HL-60 (cell line): ENCODE results near the gene DDIT3.

Experiments used
- DNase-seq, 2 experiments: peaks; one replicate each; pipeline ENCODE4 v3.0.0-alpha.2; 2010 to 2020; ENCODE audit warnings: low read depth in 1 of 2, low spot score in 1 of 2
- H3K27ac ChIP-seq: fragments of 250-450 bp; sonication (Bioruptor Pico); replicated peaks from 2 replicates; pipeline ENCODE4 v1.5.1; 2020; ENCODE audit warnings: mild to moderate bottlenecking, moderate library complexity
- H3K27me3 ChIP-seq: fragments of 250-450 bp; sonication (Bioruptor Pico); 2 replicates; pipeline ENCODE4 v1.5.1; 2021; ENCODE audit warnings: mild to moderate bottlenecking, moderate library complexity; ENCODE audit not compliant: insufficient read depth, poor library complexity, severe bottlenecking
- H3K4me3 ChIP-seq: replicated peaks from 2 replicates; pipeline ENCODE4 v1.5.1; 2011; ENCODE audit warnings: mild to moderate bottlenecking, control low read depth, low read length; ENCODE audit not compliant: insufficient read depth
- CTCF ChIP-seq: IDR thresholded peaks from one replicate; pipeline ENCODE4 v1.5.1; 2011; ENCODE audit warnings: low read length, control low read depth, inconsistent platforms; ENCODE audit not compliant: insufficient read depth
- GABPA ChIP-seq: IDR thresholded peaks from 2 replicates; pipeline ENCODE4 v1.6.1; 2012; ENCODE audit warnings: low read depth
- POLR2AphosphoS5 ChIP-seq: IDR thresholded peaks from 2 replicates; pipeline ENCODE4 v1.6.1; 2012; ENCODE audit warnings: low read depth
- SPI1 ChIP-seq: IDR thresholded peaks from 2 replicates; pipeline ENCODE4 v1.6.1; 2012; ENCODE audit warnings: low read depth, mild to moderate bottlenecking, borderline replicate concordance
- TF ChIP-seq, protein P1 (sequence below): IDR thresholded peaks from 2 replicates; pipeline ENCODE4 v1.6.1; 2012; ENCODE audit warnings: low read depth; ENCODE audit not compliant: insufficient replicate concordance

Gene DDIT3

DNA sequence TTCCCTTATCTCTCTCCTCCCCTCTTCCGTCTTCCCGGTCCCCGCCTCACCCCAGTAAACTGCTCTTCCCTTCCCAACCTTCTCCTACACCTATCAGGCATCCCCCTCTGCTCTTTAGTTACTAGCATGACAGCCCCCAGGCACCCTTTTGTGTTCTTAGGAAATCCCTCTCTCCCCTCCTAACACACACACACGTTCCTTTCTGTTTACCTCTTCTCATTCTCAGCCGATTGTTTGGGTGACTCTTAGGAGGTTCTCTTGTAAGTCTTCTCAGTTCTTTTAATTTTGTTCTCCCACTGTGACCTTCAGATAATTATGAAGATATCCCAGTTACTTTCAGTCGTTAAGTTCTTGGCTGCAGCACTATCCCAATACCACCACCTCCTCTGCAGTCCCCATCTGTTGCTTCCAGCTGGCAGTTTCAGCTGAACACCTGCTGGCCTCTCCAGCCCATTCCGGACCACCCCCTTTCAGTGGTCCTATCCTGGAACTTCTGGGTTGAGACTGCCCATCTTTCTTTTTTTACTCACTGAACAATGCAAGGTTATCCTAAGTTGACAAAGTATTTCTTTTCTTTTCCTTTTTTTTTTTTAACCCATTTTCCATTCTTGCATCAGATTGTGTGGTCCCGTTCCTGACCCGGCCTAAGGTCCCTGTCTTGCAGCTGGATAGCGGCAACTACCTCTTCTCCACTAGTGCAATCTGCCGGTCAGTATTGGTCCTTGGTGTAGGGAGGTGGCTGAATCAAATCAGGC, 31.7 kb downstream of the DDIT3 start:
- H3K27ac ChIP-seq = peak overlapping the region; percentile 84
- peak overlapping the region; percentile 93 for H3K4me3 ChIP-seq
- H3K27me3 ChIP-seq = no peaks in the 10 kb centered on the region
- no peak for DNase-seq
- no peak for TF ChIP-seq POLR2AphosphoS5
- TF ChIP-seq GABPA = no peak
- TF ChIP-seq CTCF = no peak
- TF ChIP-seq, protein P1, sequence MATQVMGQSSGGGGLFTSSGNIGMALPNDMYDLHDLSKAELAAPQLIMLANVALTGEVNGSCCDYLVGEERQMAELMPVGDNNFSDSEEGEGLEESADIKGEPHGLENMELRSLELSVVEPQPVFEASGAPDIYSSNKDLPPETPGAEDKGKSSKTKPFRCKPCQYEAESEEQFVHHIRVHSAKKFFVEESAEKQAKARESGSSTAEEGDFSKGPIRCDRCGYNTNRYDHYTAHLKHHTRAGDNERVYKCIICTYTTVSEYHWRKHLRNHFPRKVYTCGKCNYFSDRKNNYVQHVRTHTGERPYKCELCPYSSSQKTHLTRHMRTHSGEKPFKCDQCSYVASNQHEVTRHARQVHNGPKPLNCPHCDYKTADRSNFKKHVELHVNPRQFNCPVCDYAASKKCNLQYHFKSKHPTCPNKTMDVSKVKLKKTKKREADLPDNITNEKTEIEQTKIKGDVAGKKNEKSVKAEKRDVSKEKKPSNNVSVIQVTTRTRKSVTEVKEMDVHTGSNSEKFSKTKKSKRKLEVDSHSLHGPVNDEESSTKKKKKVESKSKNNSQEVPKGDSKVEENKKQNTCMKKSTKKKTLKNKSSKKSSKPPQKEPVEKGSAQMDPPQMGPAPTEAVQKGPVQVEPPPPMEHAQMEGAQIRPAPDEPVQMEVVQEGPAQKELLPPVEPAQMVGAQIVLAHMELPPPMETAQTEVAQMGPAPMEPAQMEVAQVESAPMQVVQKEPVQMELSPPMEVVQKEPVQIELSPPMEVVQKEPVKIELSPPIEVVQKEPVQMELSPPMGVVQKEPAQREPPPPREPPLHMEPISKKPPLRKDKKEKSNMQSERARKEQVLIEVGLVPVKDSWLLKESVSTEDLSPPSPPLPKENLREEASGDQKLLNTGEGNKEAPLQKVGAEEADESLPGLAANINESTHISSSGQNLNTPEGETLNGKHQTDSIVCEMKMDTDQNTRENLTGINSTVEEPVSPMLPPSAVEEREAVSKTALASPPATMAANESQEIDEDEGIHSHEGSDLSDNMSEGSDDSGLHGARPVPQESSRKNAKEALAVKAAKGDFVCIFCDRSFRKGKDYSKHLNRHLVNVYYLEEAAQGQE = no peak
- TF ChIP-seq SPI1 = no peak

DNA sequence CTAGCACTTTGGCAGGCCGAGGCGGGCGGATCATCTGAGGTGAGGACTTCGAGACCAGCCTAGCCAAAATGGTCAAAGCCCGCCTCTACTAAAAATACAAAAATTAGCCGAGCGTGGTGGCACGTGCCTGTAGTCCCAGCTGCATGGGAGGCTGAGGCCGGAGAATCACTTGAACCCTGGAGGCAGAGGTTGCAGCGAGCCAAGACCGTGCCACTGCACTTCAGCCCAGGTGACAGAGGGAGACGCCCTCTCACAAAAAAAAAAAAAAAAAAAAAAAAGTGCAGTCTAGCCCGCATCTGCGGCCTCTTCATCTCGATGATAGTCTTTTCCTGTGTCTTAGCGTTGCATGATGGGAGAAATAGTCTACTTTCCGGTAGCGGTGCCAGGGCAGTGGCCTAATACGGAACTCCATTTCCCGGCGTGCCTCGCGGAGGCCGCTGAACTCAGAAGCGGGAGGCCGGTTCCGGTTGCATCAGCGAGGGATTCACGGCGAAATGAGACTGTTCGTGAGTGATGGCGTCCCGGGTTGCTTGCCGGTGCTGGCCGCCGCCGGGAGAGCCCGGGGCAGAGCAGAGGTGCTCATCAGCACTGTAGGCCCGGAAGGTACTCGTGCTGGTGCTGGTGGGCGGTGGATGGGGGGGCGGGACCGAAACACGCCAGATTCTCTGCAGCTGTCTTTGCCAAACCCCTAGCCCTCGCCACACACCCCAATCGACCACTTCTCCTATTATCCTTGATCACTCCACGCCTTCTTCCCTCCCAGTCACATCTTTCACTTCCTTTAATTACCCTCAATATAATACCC, 32.5 kb downstream of the DDIT3 start, which contains the start of gene MARS1:
Gene MARS1, plus strand, starts transcription at position 472 of the 805 bp plus-strand sequence. Its CDS starts 23 bp downstream, at position 495.
- DNase-seq = peak; percentile 96 to 98
- TF ChIP-seq SPI1 (peak; percentile 69; the same call in 1 of the 2 replicates), GABPA (peak; percentile 88), CTCF (no peak), POLR2AphosphoS5 (peak; percentile 91)
- TF ChIP-seq, protein P1 = peak; percentile 53
- H3K27me3 ChIP-seq = no peaks in the 10 kb centered on the region
- peak within 1 kb of the TSS; percentile 84 for H3K27ac ChIP-seq
- H3K4me3 ChIP-seq = peak within 1 kb of the TSS; percentile 93

- peak overlapping the region; percentile 21; the same call in 1 of the 2 replicates for H3K27ac ChIP-seq
- H3K27me3 ChIP-seq = no peaks in the 10 kb centered on the region
- 0 out of 2 replicates have a peak overlapping the region, but pooled peaks have one; percentile 4 for H3K4me3 ChIP-seq
- no peak for DNase-seq
- TF ChIP-seq, protein P1 = no peak
- TF ChIP-seq SPI1 (no peak), CTCF (no peak), POLR2AphosphoS5 (no peak), GABPA (no peak)
Observed at GRCh38 chr12:57487055-57487596, 33.2 kb downstream of the DDIT3 start.
